GM18867 (cell line): Measurements from ENCODE around the gene CALD1.

Experiments
- ATAC-seq: cut with Tn5 transposase; IDR thresholded peaks from one replicate; pipeline ENCODE4 v1.9.1; 2021; ENCODE audit warnings: mild to moderate bottlenecking, moderate library complexity; ENCODE audit not compliant: unreplicated experiment

The CALD1 gene

DNA sequence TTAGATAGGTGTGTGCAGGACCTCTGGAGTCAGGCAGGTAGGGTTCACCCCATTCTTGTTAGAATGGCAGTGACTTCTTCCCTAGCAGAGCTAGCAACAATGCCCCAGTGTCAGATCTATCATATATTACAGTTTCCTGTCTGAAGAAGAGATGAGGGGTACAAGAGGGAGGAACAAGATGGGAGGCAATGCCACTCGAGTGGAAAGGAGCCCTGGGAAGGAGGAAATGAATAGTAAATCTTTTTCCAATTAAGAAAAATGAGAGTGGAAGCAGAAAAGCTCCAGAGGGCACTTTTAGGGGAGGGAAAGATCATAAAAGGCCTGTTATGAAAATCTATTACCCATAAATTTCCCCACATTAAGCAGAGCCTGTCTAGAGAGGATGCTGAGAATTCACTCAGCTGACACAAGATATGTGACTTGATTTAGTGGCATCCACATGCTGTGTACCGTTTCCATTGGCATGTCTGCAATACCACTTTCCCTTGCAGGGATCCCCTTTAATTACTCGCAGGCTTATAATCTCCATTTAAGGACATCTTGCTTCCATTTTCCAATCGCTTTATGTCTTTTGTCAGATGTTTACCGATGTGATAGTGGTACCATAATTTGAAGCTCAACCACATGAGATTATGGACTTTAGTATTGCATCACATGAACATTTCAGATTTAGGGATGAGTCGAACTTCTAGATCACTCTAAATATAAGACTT, 136.9 kb downstream of the CALD1 start:
- no peak for ATAC-seq

DNA sequence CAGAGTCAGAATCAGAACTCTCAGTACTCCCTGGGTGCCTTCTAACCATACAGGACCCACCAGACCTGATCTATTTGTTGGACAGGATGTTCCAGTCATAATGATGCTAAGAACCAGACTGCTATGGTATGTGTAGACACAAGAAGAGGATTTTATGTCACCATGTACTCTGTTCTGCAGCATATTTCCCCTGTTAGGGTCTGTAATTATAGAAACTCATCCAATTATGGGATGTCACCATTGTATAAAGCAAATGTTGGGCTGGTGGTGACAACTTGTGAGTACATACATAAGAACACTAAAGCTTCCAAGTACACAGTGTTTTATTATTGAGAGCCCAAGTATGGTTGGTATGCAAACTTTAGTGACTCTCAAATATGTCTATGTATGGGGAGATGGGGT, 139.8 kb downstream of the CALD1 start:
- ATAC-seq = peak; percentile 53

DNA sequence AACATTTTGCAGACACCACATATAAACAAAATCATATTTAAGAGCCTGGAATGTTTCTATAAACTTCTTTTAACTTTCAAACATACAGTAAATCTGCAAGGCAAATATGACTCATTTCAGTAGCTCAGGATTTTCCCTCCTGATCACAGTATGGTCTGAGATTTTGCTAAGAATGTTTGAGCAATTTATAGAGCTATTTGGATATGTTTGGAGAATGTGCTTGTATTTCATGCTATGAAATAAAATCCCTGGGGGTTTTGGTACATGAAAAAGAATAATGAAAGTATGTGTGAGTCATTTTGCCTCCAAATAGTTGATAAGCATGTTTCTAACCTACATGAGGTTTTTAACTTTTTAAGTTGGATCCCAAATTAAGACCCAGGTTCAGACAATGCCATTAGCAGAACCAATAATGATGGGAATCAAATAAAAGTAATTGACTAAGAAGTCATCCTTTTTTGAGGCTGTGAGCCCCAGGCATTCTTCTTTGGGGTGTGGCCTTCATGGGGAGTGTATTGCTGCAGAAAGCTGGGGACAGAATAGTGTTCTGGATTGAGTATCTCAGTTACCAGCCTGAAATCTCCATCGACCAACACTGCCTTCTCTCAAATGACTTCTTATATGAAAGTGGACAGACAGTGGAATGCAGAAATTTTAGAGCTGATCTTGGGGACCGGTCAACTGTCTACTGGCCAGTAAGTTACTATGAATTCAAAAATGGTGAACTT, 140.8 kb downstream of the CALD1 start:
- ATAC-seq = no peak

DNA sequence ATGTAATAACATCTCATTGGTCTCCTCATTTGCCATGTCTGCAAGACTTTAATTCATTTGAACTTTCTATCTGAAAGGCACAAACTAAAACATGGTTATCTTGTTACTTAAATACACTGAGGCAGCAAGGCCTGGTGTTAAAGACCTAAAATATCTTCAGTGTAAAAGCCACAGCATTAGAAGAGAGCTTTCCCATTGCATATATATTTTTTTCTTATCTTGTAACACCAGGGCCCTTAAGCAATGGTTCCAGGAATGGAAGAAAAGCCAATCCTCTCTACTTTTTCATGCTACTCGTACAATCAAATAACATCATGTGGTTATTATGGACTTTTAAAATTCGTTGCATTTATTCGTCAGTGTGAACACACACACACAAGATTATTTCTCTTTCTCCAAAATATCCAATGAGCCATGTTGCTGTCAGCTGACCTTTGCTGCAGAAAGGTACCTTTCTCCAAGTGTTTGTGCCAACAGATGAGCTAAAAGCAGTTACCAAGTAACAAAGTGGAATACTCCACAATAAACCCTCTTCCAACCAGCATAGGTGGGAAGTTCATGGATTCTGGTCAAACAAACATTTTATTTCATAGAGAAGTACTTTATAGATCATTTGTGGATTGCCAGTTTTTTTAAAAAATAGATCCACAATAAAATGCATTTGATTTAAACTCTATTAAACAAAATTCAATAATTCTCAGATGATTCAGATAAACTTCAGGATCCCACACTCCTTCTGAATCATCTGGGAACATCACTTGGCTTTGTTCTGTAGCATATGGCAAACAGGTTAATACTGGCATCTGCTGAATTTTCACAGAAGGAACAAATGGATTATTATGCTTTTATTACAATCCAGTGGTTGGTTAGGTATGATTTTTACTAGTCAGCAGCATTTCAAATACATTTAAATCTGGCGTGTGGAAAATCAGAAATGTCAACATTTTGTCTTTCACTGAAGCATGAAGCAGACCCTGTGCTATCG, 143.6 kb downstream of the CALD1 start:
- ATAC-seq = no peak

DNA sequence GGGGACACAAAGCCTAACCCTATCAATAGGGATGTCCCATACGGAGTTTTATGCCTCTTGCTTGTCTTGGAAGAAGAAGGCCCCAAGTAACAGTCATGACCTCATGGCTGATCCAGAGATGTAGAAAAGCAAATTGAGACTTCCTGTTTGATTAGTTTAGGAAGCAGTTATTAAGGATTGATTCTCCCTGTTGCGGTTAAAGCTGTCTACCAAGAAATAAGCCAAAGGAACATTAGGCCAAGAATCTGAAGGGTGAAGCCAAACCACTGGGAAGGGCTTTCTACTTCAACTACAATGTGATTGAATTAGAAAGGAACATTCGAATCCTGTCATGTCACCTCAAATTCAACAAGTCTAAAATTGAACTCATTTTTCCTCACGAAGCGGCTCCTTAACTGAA, 146.3 kb downstream of the CALD1 start:
- ATAC-seq = no peak

DNA sequence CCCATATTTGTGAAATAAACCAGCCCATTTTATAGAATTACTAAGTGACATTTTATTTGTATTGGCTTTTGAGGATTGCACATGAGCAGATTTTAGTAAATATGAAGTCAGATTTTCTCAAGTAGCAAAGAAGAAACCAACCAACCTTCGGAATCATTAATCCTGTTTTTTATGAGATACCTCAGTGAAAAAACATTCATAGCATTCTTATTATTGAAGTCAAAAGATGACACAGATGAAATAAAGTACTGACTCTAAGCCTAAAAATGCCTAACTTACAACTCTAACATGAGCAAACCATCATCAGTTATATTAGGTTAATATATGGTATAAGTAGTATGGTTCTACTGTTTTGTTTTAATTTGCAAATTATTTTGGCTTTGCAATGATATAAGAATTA, 147.0 kb downstream of the CALD1 start:
- no peak for ATAC-seq

DNA sequence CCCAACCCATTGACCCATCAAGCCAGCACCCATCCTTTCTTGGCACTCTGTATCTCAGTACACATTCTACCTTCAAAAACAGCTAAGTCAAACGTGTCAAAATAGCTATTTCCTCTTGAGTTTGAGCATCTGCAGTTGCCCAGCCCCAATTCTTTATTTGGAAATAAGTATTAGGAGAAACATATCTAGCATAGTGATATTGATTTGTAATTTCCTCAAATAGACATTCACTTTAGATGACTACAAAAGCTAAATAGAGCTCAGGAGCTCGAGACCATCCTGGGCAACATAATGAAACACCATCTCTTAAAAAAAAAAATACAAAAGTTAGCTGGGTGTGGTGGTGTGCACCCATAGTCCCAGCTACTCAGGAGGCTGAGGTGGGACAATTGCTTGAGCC, 147.6 kb downstream of the CALD1 start:
- ATAC-seq = no peak

DNA sequence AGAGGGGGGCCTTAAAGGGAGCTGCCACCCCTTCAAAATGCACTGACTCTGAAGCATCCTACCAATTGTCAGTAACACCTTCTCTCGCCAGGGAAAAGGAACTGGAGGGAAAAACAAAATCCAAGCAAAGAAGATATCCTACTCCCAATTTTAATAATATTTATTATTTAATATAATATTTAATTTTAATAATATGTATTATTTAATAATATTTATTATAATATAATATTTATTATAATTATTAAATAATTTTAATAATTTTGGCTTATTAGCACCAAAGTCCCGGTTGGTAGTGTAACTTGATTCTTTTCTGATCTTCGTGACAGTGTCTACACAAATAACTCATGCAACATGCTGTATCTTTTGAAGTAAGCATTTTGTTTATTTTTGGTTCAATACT, 148.3 kb downstream of the CALD1 start:
- ATAC-seq = no peak

DNA sequence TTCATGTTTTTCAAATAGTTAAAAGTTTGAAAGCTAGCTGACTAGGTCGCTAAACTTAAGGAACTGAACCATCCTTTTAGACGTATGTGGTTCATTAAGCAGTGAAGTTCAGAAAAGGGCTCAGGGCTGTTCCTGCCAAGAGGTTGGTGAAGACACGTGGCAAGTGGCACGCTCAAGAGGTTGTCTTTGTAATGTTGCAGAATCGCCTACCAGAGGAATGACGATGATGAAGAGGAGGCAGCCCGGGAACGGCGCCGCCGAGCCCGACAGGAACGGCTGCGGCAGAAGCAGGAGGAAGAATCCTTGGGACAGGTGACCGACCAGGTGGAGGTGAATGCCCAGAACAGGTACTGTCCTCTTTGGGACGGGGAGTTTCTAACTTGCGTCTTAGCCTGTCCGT, 149.1 kb downstream of the CALD1 start:
- no peak for ATAC-seq

DNA sequence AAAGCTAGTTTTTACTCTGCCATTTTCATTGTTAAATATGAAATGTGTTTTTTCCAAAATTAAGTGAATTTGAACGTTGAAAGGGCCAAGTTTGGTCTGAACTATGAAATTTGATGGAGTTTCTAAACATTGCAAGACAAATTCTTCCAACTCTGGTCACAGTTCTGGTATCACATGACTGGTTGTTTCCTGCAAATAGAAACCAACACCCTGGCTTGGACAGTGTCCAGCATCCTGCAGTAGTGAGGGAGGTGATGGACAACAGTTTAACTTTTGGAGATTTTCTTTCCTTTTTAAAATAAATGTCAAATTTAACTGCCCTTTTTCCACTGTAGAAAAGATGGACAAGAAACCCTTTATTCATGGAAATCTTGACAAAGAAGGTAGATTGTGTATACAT, 152.1 kb downstream of the CALD1 start:
- ATAC-seq = no peak

DNA sequence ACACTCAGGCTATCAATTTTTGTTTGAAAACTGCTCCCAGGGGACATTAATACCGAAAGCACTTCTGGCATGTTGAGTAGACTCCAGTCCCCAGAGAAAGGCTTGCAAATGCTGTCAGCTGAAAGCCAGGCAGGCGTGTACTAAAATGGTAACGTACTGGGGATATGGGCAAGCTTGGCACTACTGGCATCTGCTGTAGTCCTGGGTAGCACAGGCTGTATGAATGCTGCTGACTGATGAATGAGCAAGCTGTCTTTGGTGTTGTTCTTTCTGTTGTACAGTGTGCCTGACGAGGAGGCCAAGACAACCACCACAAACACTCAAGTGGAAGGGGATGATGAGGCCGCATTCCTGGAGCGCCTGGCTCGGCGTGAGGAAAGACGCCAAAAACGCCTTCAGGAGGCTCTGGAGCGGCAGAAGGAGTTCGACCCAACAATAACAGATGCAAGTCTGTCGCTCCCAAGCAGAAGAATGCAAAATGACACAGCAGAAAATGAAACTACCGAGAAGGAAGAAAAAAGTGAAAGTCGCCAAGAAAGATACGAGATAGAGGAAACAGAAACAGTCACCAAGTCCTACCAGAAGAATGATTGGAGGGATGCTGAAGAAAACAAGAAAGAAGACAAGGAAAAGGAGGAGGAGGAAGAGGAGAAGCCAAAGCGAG, 153.4 kb downstream of the CALD1 start:
- peak; percentile 71 for ATAC-seq

DNA sequence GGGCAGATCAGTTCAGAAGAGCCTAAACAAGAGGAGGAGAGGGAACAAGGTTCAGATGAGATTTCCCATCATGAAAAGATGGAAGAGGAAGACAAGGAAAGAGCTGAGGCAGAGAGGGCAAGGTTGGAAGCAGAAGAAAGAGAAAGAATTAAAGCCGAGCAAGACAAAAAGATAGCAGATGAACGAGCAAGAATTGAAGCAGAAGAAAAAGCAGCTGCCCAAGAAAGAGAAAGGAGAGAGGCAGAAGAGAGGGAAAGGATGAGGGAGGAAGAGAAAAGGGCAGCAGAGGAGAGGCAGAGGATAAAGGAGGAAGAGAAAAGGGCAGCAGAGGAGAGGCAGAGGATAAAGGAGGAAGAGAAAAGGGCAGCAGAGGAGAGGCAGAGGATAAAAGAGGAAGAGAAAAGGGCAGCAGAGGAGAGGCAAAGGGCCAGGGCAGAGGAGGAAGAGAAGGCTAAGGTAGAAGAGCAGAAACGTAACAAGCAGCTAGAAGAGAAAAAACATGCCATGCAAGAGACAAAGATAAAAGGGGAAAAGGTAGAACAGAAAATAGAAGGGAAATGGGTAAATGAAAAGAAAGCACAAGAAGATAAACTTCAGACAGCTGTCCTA, 154.1 kb downstream of the CALD1 start:
- no peak for ATAC-seq

DNA sequence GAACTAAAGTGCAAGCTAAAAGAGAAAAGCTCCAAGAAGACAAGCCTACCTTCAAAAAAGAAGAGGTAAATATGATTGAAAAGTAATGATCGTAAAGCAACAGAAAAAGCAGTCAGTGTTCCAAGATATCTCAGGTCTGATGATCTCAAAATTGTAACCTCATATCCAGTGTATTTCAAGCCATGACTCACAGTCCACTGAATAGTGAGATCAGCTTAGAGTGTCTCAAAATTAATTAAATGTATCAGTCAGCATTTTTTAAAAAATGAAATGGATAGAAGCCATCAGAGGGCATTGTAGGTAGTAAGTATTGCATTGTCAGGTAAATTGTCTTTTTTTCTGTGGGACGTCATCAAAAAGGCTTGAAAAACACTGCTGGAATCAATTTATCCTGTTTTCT, 156.3 kb downstream of the CALD1 start:
- no peak for ATAC-seq

DNA sequence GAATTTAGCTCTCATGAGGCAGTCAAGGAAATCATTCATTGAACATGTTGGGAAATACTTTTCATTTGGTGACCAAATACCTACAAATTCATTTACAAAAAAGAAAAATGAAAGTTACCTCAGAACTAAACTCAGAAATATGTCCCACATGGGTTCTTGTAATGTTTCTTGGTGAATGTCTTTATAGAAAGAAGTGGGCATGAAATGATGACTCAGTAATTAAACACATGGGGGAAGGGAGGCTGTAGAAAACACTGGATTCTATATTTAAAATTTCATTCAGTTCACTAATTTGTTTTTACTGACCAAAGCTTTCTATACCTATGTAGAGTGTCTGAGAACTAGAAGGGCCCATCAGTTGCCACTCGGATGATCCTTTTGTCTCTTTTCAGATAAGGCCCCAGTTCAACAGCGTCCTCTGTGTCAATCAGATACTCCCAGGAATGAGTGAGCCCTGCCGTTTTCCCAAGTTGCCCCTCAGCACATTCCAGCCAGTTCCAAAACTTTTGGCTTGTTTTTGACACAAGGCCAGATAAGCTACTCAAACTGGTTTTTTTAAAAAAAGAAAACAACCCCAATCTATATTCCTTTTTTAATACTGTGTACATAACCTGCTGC, 157.6 kb downstream of the CALD1 start:
- ATAC-seq = no peak

DNA sequence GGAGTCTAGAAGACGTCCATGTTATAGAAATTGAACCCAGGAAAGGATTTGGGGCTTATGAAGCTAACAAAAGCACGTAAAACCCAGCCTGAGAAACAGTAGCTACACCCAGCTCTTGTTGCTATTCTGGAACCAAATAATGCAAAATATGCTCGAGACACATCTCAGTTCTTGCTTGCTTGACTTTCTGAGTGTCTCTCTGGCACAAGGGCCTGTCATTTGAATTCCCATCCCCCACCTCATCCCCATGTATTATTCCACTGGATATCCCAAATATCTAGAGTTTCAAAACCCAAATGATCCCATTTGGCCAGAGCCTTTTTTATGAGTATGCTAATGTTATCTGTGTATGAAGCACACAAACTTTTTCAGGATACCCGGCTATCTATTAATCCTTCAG, 158.7 kb downstream of the CALD1 start:
- ATAC-seq = no peak

DNA sequence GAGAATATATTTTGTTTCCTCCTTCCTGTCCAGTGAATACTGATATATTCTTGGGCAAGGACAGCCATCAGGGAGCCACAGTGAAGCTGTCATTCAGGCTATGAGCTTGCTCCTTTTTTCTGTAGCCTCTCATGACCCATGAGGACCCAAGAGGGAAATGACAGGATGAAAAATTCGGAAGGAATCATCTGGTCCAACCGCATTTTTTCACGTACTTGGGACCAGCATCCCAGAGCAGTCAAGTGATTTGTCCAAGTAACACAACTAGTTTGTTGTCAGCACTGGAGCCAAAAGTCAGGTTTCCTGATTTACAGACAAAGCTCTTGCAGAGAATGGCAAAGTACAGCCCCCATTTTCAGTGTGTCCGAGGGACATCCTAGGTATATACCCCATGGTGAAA, 159.7 kb downstream of the CALD1 start:
- ATAC-seq = no peak

DNA sequence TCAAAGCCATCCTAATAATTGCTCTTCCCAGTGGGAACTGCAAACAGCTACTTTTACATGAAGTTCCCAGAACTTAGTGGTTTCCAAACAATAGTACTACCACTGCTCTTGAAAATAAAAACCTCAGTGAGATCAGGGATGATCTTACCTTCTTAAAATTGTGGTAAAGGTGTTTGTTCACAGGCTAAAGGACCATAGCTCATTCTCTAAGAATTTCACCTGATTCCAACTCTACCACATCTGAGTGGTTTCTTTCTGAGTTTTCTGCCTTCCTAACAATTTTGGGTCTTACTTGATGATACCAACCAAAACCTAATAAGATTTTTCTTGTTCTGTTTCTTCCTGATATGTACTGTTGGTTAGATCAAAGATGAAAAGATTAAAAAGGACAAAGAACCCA, 161.3 kb downstream of the CALD1 start:
- ATAC-seq = no peak

DNA sequence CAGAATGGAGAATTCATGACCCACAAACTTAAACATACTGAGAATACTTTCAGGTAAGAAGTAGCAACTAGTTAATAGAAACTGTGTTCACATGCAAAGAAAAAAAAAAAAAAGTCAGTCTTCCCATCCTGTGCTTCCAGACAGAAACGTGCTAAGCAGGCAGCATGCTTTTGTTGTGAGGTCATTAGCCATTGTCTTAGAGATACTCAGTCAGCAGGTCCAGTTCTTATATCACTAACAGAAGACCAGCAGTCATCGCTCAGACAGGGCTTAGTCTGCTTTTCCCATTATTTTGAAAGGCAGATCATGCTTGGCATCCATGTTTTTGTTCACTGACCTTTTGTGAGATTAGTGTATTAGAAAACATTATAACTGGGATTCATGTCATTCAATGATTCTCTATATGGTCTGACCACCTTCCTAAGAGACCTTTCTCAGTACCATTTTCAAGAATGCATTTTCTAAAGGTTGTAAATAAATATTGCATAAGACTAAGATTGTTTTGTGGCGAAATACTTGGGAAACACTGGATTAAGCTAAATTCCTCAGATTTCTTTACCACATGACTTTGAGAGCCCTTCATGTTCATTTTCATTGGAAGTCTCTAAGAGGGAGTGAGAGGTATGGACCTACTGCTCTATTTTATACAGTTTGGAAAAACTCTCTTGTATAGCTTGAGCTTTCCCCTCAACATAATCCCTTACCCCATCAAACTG, 161.9 kb downstream of the CALD1 start:
- ATAC-seq = no peak

DNA sequence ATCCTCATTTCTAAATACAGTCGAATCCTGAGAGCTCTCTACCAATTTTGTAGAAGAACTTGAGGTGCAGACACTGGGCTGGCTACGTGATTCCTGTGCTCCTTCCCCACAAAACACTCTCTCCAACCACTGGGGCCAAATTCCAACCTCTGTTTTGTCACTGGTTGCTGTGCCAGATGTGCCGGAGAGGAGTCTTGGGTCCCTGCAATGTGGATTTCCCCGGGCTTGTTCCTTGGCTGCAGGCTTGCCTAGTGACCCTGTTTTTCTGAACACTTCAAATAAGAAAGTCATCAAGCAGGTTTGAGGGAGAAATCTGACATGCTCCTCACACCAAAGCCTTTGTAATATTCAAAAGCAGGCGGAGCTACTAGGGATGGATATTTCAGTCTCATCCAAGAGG, 162.5 kb downstream of the CALD1 start:
- ATAC-seq = no peak
